Activated T-cell treated with anti-CD3 and anti-CD28 coated beads for 48 hours (primary cell): Measurements from ENCODE around the gene ECE1.
"Not testable (repeated sequence)": the region's sequence is repeated elsewhere in the genome, so short reads cannot be mapped to it uniquely, and the experiment has no call there.

Experiments
- DNase-seq: peaks from one replicate; pipeline ENCODE4 v3.0.0-alpha.2; 2020; ENCODE audit warnings: low read depth

Gene ECE1

GRCh38 chr1:21176586-21177555 is 113.4 kb downstream of the ECE1 start, which contains the start of gene EIF4G3:
Gene EIF4G3, minus strand, starts transcription at chr1:21176897. Its CDS starts 174,155 bp downstream, at chr1:21002742.
- DNase-seq, result peak; percentile 99

GRCh38 chr1:21175670-21176581 is 114.3 kb downstream of the ECE1 start:
- peak; percentile 34 for DNase-seq

DNA sequence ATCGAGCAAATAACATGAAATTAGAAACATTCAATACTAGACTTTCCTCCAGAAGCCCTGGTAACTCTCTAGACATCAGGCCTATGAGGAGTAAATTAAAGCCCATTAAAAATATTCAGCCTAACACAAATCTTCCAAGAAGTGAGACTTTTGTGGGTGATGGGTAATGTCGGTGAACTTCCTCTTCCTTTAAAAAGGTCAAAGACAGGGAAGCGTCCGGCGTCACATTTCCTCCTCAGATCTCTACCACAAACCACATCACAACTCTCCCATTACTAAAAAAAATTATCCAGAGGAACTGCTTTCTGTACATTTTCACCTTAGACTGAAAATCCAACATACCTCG is 115.0 kb downstream of the ECE1 start:
- DNase-seq, result no peak

GRCh38 chr1:21174654-21175323 is 115.5 kb downstream of the ECE1 start:
- no peak for DNase-seq

DNA sequence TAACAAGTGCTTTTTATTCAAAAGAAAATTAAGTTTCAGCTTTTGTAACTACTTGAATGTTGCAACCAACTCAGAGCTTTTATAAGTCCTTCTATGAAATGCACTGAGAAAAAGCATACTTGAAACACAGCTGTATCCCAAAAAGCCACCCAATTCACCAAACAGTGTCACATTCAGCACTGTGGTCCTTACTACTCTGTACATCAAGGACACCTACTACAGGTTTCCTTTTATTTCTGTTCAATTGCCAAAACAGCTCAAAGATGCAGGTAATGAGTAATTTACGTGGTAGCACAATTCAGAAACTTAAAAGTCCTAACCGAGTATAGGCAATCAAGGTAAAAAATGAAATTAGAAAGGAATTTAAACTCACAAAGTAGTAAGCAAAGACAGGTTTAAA is 116.0 kb downstream of the ECE1 start:
- no peak for DNase-seq

DNA sequence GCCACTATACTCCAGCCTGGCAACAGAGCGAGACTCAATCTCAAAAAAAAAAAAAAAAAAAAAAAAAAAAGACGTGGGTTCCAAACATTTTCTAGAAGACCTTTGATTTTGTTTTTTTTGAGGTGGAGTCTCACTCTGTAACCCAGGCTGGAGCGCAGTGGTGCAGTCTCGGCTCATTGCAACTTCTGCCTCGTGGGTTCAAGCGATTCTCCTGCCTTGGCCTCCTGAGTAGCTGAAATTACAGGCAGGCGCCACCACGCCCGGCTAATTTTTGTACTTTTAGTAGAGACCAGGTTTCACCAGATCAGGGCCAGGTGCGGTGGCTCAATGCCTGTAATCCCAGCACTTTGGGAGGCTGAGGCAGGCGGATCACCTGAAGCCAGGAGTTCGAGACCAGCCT is 117.2 kb downstream of the ECE1 start:
- not testable (repeated sequence) for DNase-seq

DNA sequence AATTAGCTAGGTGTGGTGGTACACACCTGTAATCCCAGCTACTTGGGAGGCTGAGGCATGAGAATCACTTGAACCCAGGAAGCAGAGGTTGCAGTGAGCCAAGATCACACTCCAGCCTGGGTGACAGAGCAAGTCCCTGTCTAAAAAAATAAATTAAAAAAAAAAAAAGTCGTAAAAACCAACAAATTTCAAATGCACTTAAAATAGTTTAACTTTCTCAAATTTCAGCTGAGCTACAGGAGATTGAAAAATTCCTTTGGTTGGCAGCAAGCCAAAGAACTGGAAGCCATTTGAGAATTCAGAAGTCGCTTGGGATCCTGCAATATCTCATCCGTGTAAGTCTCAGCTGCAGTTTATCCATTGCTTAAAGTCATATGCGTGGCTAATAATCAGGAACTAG is 119.4 kb downstream of the ECE1 start:
- not testable (repeated sequence) for DNase-seq

GRCh38 chr1:21168444-21168843 is 121.8 kb downstream of the ECE1 start:
- DNase-seq, result no peak
